Osteocyte (in vitro differentiated cells): ENCODE measurements around the gene ITIH4. TPM values are rescaled to one million over a fixed set of nuclear protein-coding genes. Genes with fewer than 3 reads are reported as not detected.

Experiments
- DNase-seq: peaks from one replicate; pipeline ENCODE4 v3.0.0; 2021; ENCODE audit warnings: mixed read lengths; ENCODE audit not compliant: unreplicated experiment; ENCODE audit errors: extremely low spot score
- H3K27ac Mint-ChIP-seq: one replicate; pipeline ENCODE4 v1.8.0; 2021; ENCODE audit warnings: mild to moderate bottlenecking, mixed read lengths; ENCODE audit not compliant: unreplicated experiment
- H3K27me3 Mint-ChIP-seq: one replicate; pipeline ENCODE4 v1.8.0; 2021; ENCODE audit warnings: mixed read lengths; ENCODE audit not compliant: unreplicated experiment
- H3K36me3 Mint-ChIP-seq: one replicate; pipeline ENCODE4 v1.8.0; 2021; ENCODE audit warnings: mixed read lengths; ENCODE audit not compliant: unreplicated experiment
- H3K4me1 Mint-ChIP-seq: one replicate; pipeline ENCODE4 v1.8.0; 2021; ENCODE audit warnings: mixed read lengths; ENCODE audit not compliant: unreplicated experiment
- H3K4me3 Mint-ChIP-seq: one replicate; pipeline ENCODE4 v1.8.0; 2021; ENCODE audit warnings: mild to moderate bottlenecking, moderate library complexity, mixed read lengths; ENCODE audit not compliant: unreplicated experiment
- H3K9me3 Mint-ChIP-seq: one replicate; pipeline ENCODE4 v1.8.0; 2021; ENCODE audit warnings: mixed read lengths; ENCODE audit not compliant: unreplicated experiment
- CTCF ChIP-seq: fragments of 200-600 bp; sonication (generic); IDR thresholded peaks from 2 replicates; pipeline ENCODE4 v1.5.0; 2021; ENCODE audit warnings: antibody characterized with exemption, mild to moderate bottlenecking, moderate library complexity
- total RNA-seq: library from RNA; stranded (reverse); gene quantifications from 2 replicates; pipeline ENCODE4 v1.2.1, GENCODE V29; 2021

Gene ITIH4
- total RNA-seq, 1 donor from 2014 or later, result 7.2 TPM

GRCh38 chr3:52796411-52796810 is 34.1 kb downstream of the ITIH4 start:
- TF ChIP-seq CTCF, result no peak
- no peaks in the 10 kb centered on the region for H3K27me3 Mint-ChIP-seq
- peaks cover 12% of the 10 kb centered on the region for H3K4me1 Mint-ChIP-seq
- H3K36me3 Mint-ChIP-seq, result no peaks in the 10 kb centered on the region
- no peaks in the 10 kb centered on the region for H3K9me3 Mint-ChIP-seq
- H3K27ac Mint-ChIP-seq, result no peak overlapping the region
- no peak for DNase-seq
- H3K4me3 Mint-ChIP-seq, result no peak overlapping the region

GRCh38 chr3:52795298-52795900 is 35.1 kb downstream of the ITIH4 start:
- no peak for TF ChIP-seq CTCF
- DNase-seq, result no peak
- no peaks in the 10 kb centered on the region for H3K9me3 Mint-ChIP-seq
- H3K4me1 Mint-ChIP-seq, result peaks cover 12% of the 10 kb centered on the region
- no peaks in the 10 kb centered on the region for H3K36me3 Mint-ChIP-seq
- H3K27me3 Mint-ChIP-seq, result no peaks in the 10 kb centered on the region
- no peak overlapping the region for H3K4me3 Mint-ChIP-seq
- no peak overlapping the region for H3K27ac Mint-ChIP-seq

GRCh38 chr3:52794612-52795099 is 35.8 kb downstream of the ITIH4 start, which contains the start of gene ITIH3:
Gene ITIH3, plus strand, starts transcription at chr3:52794796. Its CDS starts 8 bp downstream, at chr3:52794804.
- Mint-ChIP-seq H3K36me3 (no peaks in the 10 kb centered on the region), H3K4me3 (no peak within 1 kb of the TSS), H3K27ac (no peak within 1 kb of the TSS), H3K9me3 (no peaks in the 10 kb centered on the region), H3K27me3 (no peaks in the 10 kb centered on the region), H3K4me1 (peaks cover 12% of the 10 kb centered on the region)
- DNase-seq, result no peak
- no peak for TF ChIP-seq CTCF

- no peak overlapping the region for H3K27ac Mint-ChIP-seq
- TF ChIP-seq CTCF, result no peak
- no peaks in the 10 kb centered on the region for H3K9me3 Mint-ChIP-seq
- no peak overlapping the region for H3K4me3 Mint-ChIP-seq
- peaks cover 12% of the 10 kb centered on the region for H3K4me1 Mint-ChIP-seq
- no peaks in the 10 kb centered on the region for H3K36me3 Mint-ChIP-seq
- no peaks in the 10 kb centered on the region for H3K27me3 Mint-ChIP-seq
- DNase-seq, result no peak
These were observed 36.5 kb downstream of the ITIH4 start for GRCh38 chr3:52793702-52794611.
